Measurements from ENCODE around the gene CFP.

The CFP gene

GRCh38 chrX:47573341-47574075, 56.2 kb downstream of the CFP start:
- DNase-seq = no peak
